Stomach (tissue), 4 donors: ENCODE results near the gene CCDC14.

ENCODE experiments used
- POLR2A ChIP-seq, 4 donors: fragments of 450-650 bp; IDR thresholded peaks; one replicate each; pipeline ENCODE4 v1.6.1; 2016; ENCODE audit warnings: antibody characterized with exemption in 4 of 4, control low read depth in 2 of 4, mild to moderate bottlenecking in 1 of 4, moderate library complexity in 1 of 4
- POLR2AphosphoS5 ChIP-seq, 3 donors: sonication (generic); formaldehyde crosslinking; IDR thresholded peaks; one replicate each; pipeline ENCODE4 v1.6.1; 2016; ENCODE audit warnings: antibody characterized with exemption in 3 of 3
- TF ChIP-seq, protein P1 (sequence below), 7 experiments: fragments of 450-650 bp in 4 of 7; fragments of 200-600 bp in 3 of 7; sonication (generic) in 3 of 7; IDR thresholded peaks; one replicate each; pipeline ENCODE4 v1.5.1; 2016 to 2019; ENCODE audit warnings: antibody characterized with exemption in 7 of 7, control low read depth in 2 of 7, mild to moderate bottlenecking in 1 of 7

DNA sequence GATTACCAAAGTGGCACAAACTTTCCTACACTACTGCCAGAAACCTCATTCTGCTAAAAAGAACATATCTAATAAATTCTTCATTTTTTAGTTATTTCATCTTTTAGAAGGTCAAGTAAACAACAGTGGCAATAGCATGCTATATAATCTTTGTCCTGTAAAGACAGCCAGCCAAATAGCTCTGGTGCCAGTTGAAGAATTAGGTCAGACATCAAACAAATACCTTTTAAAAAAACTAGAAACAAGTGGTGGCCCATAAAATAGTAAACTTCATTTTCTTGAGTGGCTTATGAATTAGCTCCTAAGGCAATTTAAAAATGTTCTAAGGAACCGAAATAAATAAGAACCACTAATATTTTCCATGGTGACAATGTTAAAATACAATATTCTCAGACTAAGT is 19.5 kb downstream of the CCDC14 start:
- TF ChIP-seq, protein P1, sequence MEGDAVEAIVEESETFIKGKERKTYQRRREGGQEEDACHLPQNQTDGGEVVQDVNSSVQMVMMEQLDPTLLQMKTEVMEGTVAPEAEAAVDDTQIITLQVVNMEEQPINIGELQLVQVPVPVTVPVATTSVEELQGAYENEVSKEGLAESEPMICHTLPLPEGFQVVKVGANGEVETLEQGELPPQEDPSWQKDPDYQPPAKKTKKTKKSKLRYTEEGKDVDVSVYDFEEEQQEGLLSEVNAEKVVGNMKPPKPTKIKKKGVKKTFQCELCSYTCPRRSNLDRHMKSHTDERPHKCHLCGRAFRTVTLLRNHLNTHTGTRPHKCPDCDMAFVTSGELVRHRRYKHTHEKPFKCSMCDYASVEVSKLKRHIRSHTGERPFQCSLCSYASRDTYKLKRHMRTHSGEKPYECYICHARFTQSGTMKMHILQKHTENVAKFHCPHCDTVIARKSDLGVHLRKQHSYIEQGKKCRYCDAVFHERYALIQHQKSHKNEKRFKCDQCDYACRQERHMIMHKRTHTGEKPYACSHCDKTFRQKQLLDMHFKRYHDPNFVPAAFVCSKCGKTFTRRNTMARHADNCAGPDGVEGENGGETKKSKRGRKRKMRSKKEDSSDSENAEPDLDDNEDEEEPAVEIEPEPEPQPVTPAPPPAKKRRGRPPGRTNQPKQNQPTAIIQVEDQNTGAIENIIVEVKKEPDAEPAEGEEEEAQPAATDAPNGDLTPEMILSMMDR (IDR thresholded peaks at IDR 0.05), result no peak
- no peak for TF ChIP-seq POLR2A (IDR thresholded peaks at IDR 0.05)
- no peak for TF ChIP-seq POLR2AphosphoS5 (IDR thresholded peaks at IDR 0.05)
